GM18909 (cell line): ENCODE measurements around the gene S100A9.

Source experiments
- ATAC-seq: cut with Tn5 transposase; IDR thresholded peaks from one replicate; pipeline ENCODE4 v1.9.1; 2021; ENCODE audit warnings: mild to moderate bottlenecking; ENCODE audit not compliant: unreplicated experiment, poor library complexity

S100A9 gene

DNA sequence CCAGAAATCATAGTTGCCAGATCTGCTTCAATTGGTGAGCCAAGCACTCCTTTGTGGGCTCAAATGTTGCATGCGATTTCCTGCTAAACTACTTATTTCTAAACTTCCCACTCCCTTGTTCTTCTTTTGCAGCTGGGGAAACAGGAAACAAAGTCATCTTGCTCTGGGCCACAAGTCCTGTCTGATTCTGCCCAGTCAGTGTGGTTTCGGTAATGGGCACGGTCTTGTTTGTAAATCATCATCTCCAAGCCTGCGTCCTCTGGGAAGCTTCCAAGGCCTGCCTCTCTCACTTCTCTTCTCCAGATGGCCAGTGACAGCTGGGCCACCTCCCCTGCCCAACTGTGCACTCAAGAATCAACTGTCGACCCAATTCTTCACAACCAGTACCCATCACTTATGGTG is 28.8 kb downstream of the S100A9 start:
- no peak for ATAC-seq

- ATAC-seq: no peak
Observed at GRCh38 chr1:153387001-153387400, 29.3 kb downstream of the S100A9 start.

DNA sequence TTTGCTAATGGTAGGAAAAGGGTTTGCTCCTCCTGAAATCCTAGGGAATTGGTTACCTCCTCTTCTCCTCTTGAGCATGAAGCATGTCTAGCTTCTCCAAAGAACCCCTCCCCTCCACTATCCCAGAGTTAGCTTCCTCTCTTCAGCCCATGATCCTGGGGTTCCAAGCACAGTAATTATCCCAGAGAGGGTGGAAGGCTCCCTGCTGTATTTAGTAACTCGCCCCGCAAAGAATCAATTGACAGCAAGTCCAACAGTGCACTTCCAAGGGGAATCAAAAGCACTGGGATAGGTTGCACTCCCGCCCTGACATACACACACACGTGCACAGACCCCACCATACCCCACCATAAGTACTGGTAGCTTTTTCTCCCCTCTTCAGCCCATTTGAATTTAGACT is 30.1 kb downstream of the S100A9 start:
- no peak for ATAC-seq

- no peak for ATAC-seq
Observed at GRCh38 chr1:153389401-153389800, 31.7 kb downstream of the S100A9 start.

DNA sequence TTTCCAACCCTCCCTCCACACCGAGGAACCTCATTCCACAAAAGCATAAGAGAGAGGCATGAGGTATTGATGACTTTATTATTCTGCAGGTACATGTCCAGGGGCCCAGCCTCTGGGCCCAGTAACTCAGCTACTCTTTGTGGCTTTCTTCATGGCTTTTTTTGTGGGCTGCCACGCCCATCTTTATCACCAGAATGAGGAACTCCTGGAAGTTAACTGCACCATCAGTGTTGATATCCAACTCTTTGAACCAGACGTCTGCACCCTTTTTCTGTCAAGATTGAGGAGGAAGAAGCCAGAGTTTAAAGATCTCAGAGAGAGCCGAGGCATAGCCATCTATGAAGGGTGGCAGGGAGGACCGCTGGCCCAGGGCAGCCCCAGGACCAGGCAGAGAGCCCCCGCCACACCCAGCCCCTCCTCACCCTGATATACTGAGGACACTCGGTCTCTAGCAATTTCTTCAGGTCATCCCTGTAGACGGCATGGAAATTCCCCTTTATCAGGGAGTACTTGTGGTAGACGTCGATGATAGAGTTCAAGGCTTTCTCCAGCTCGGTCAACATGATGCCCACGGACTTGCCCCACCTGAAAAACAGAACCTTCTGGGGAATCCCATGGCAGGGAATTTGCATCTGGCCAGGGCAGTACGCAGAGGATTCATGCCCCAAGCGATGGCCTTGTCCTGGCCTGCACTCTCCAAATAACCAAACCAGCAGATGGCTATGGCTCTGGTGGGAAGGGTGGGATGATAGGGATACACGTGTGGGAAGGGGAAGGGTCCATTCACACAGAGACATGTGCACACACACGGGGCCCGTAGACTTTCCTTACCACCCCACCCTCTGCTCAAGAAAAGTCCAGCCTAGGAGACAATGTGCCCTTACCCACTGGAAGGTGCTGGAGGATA is 32.6 kb downstream of the S100A9 start:
- ATAC-seq: no peak

DNA sequence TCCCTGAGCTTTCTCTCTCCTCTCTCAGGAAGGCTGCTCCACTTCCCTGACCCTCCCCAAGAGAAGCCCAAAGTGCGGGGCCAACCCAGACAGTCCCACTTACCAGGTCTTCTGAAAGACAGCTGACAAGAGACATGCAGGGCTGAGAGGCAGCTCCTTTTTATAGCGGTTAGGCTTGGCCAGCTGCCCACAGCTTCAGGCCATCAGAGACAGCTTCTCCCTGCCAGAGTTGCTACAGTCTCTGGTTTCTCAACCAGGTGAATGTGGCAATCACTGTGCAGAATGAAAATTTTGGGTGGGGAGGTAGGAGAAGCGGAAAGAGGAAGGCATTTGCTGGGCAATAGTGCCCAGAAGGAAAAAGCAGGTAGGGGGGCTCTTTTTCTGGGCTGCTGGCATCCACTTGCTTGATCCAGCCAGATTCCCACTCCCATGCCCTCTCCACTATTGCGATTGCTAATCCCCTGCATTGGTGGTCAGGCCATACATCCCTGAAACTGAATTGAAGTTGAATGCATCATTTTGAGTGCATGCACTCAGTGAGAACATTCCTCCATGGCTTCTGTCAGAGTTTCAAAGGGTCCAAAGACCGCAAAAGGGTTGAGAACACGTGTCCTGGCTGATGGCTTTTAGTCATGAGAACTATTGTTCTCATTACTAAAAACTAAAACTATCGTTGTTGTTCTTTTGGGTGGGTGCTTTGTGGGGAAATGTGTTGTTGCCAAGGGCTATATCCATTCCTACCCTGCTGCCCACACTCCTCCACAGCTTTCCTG is 33.5 kb downstream of the S100A9 start, which contains the start of gene S100A8:
Gene S100A8 (minus strand): TSS at position 136 of the 773 bp plus-strand sequence. CDS start 538 bp downstream, outside the sequence.
- ATAC-seq: no peak

- no peak for ATAC-seq
Observed at GRCh38 chr1:153392258-153392657, 34.6 kb downstream of the S100A9 start.

DNA sequence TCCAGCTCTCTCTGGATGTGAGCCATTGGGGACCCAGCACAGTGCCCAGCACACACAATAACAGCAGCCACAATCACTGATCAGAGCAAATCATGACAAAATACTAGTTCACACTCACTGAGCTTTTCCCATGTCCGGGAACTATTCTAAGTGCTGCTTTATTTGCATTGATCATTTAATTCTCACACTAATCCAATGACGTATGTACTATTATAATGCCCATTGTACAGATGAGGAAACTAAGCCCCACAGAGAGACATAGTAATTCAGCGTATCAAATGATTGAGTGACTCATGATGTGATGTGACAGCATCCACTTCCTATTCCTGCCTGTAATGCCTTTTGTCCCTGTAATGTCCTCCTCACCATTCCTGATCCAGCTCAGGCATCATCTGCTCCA is 35.2 kb downstream of the S100A9 start:
- ATAC-seq: no peak

GRCh38 chr1:153393926-153394325 is 36.3 kb downstream of the S100A9 start:
- no peak for ATAC-seq

DNA sequence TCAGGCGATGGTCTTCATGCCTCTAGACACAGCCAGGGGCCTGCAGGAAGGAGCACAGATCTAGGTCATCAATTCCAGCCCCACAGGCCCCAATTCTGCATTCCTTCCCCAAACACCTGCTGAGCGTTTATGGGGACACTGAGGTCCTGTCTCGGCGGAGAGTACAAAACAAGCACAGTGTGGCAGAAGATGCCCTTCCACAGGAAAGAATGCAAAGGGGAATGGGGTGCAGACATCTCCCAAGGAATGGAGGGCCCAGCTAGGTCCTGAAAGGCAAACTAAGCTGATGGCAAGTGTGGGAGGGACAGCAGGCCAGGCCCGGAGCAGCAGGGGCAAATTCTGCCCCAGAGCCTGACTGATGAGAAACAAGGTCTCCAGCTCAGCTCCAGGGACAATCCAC is 36.7 kb downstream of the S100A9 start:
- no peak for ATAC-seq

DNA sequence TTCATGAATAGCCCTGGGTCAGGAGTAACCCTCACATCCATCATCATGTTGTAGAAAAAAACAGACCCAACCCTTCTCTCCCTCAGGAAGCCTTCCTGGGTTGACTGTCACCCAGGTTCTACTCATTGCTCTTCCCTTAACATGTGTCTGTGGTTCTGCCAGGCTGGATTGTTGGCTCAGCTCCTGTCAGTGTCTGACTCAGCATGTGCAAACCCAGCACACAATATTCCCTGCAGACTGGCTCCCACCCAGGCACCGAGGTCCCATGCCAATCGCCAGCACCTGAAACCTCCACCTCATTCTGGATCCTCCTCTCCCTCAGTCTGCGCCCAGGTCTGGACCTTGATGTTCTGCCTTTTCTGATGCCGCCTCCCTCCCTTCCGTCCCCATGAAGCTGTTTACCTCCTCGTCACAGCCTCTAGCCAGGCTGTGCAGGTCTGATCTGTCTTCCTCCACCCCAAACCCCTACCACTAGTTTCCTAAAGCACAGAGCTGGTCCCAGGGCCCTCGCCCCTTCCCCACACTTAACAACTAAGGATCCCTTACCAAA is 37.6 kb downstream of the S100A9 start:
- no peak for ATAC-seq

DNA sequence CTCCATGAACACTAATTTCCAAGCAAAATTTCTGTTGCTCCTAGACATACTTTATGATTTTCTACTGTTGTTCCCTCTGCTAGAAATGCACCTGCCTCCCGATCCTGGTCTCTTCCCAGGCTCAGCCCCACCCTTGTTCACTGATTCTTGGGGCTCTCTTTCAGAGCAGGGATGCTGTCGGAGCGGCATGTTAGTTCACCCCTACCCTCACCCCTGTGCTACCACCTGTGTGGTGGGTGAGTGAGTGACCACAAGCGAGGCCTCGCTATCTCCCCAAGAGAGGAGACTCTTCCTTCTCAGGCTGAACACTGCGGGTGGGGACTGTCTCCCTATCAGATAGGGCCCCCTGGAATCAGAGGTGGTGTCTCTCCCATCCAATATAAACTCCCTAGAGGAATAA is 38.1 kb downstream of the S100A9 start:
- no peak for ATAC-seq

GRCh38 chr1:153396461-153396860 is 38.8 kb downstream of the S100A9 start:
- ATAC-seq: no peak

DNA sequence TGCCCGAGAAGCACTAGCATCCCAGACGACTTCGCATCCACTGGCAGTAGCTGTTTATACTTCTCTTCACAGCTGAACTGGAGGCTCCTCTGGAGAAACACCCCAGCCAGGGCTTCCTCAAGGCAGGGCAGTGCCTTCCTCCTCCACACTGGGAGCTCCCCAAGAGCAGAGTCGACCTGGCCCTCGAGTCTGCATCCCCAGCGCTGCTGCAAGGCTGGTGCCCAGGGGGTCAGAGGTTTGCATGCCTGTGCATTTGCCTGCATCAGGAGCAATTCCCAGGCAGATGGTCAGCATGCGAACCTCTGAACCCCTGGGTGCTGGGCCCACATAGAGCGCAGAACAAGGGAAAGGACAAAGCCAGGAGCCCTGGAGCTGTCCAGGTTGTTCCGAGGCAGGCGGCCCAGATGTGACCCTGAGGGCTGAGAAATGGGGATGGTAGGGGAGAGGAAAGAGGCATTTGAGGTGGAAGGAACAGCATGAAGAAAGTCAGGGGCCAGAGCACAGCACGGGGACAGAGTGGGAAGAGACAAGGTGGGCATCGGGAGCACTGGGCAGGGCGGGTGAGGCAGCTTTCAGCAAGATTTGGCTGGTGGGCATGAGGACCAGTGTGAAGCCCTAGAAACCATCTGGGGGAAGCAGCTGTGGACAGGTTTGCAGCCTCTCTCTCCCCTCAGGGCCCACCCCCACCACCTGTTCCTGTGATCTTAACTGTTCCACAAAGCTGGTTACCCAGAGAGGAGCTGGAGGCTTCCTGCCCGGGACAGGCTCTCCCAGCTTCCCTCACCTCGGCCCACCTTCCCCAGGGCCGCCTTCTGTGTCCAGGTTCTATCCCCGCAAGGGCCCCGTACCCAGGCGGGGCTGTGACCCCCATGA is 39.6 kb downstream of the S100A9 start:
- no peak for ATAC-seq

DNA sequence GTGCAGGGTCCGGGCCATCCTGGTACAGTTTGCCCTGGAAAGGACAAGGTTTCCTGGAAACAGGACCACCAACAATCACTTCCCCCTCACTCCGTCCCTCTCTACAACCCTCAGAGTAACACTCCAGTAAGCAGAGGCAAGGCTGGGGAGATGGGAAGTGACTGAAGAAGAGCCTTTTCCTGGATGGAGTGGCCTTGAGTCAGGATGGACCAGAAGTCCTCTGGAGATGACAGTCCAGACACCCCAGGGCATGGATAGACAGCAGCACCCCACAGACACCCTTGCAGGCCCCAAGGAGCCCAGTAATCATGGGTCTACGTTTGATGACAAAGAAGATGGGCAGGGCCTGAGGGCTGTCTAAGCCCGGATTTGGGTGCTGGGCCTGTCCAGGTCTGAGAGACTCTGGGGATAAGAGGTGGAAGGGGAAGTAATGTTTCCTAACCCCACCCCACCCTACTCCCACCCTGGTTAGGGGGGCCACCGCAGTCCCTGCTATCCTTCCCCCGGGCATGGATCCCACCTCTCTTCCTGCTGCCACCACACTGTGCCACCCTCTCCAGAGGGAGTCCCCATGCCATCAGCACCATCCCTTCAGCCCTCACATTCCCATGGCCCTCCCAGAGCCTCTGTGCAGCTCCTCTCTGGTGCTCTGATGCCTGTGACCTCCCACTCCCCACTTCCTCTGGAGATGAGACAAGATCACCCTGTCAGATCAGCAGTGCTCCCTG is 40.4 kb downstream of the S100A9 start:
- no peak for ATAC-seq

DNA sequence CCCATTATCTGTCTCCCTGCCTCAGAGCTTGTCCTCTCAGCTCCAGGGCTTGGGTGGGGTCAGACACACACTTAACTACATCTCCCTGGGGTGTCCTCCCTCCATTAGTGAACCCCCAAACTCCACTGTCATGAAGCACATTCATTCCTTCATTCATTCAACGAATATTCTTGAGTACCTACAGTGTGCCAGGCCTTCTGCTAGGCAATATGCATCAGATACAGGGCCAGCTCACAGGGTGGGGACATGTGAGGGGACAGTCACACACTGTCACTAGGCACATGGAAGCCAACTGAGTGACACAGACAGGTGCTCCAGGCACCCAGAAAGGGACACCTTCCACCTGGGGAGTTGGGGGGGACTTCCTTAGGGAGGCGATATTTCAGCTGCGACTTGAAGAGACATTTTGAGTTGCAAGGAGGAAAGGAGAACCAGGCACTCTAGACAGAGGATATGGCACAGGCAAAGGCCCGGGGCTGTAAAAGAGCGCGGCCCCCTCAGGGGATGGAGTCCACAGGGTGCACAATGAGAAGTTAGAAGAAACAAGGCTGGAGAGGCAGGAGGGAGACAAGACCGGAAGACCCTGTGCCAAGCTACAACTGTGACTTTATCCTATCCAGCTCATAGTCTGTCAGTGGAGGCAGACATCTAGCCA is 41.9 kb downstream of the S100A9 start:
- no peak for ATAC-seq

GRCh38 chr1:153400244-153400643 is 42.6 kb downstream of the S100A9 start:
- no peak for ATAC-seq

DNA sequence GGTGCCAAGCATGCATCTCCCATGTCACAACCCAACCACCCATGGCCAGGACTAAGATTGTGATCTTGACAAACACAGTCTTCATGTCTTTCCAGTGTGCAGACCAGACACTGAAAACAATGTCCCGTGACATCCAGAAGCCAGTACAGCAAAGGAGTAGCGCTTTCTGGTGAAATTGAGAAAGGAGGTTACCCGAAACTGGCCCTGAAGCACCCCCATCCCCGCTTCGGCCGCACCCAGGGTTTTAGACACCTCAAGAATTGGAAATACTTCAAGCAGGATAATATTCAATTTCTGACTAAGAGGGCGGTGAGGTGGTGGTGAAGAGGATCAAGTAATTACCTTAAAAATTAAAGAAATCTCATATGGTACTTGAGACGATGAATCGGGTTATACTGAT is 43.8 kb downstream of the S100A9 start:
- no peak for ATAC-seq

DNA sequence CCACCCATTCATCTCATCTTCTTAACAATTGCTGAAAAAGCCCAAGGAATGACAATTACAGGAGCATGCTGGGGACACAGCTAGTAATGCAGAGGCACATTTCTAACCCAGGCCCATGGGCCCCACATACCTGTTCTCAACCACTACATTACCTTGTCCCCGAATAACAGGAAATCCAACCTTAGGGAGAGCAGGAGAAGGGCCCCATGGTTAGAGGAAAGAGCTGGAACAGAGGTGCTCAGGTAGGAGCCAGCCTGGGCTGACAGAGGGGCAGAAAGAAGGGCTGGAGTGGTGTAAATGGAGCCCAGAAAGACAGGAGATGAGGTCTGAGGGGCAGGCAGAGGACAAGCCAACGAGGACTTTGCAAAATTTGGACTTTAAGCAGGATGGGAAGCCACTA is 44.6 kb downstream of the S100A9 start:
- ATAC-seq: no peak
